ENCODE results near the gene PAPSS1.
"Not testable (repeated sequence)": the region's sequence is repeated elsewhere in the genome, so short reads cannot be mapped to it uniquely, and the experiment has no call there.

The PAPSS1 gene

DNA sequence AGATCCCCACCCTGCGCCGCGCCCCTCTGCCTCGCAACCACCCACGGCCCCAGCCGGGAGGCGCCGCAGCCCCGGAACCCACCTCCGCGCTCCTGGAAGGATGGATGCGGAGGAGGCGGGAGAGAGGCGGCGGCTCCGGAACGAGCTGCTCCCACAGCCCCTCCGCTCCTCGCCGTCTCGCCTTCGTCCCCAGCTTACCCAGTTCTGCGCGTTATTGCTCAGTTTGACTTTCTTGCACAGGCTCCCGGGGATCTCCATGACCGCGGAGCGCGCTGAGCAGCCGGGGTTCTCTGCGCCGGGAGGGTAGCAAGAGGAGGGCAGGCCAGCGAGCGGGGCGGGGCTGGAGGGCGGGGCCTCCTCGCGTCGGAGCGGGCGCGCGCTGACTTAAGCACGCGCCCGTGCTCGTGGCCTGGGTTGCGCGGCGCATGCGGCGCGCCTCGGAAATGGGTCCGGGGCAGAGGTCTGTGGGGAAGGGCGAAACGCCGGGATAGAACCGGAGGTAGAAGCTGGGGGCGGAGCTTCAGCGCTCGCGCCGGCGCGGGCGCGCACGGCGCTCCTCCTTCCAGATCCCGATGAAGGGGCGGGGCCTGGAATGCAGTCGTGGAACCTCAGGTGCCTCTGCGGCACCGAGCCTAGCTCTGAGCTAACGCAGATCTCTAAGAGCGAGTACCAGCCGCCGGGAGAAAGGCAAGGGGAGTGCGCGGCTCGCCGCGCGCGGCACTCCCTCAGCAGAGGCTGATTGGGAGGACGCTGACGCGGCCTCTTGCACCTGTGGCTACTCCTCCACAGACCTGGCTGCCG is at the start of gene PAPSS1:
Gene PAPSS1 (minus strand): TSS at position 313 of the 801 bp plus-strand sequence. CDS start 55 bp downstream, at position 258.
- peak; percentile 89 to 93 for DNase-seq

DNA sequence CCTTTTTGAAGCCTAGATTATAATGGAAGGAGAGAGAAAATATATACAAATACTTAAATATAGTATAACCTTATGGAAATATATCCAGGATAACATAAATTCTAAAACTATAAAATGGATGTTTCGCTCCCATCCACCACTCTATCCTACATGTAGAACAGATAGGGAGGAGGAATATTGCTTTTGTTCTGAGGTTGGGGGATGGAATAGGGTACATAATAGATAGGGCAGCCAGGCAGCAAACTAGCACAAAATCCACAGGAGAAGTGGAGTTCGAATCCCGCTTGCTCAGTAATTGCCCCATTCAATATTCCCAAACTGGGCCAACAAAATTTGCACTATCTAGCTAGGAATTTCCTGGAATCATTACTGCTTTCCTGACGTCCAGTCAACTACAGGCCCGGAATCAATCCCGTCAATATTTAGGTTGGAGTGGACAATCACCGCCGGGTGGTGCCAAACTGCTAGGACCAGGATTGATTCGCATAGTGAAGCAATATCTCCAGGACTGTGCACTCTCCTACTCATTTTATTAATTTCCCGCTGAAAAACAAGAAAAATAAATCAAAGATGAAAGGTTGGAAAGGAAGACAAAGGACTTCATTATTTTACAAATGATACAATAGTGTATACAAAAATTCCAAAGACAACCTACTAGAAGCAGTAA is 40.4 kb upstream of the PAPSS1 start:
- no peak for DNase-seq

DNA sequence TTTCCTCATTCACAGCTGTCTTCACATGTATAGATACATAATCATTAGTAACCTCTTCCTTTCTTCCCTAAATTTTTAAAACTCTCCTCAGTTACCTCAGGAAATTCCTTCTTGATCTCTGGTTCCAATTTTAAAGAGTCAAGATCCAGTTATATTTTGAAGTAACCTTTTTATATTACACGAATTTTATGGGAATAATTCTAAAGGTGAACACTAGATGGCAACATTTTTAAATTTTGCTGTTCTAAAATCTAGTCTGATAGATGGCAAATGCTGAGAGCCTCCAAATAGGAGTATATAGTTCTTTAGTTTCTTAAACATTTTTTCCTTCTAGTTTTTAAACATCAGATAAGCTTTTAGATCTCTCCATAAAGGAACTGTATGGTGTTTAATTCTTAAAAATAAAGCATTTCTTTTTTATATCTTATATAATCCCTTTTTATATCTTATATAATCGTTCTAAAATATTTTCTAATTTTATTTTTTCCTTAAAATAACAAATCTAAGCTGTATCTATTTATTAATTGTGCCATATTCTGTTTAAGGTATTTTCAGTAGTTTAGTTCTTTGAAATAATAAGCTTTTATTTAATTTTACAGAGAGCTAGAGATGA is 37.9 kb upstream of the PAPSS1 start:
- peak in 1 of 2 experiments; percentile 16 for DNase-seq

DNA sequence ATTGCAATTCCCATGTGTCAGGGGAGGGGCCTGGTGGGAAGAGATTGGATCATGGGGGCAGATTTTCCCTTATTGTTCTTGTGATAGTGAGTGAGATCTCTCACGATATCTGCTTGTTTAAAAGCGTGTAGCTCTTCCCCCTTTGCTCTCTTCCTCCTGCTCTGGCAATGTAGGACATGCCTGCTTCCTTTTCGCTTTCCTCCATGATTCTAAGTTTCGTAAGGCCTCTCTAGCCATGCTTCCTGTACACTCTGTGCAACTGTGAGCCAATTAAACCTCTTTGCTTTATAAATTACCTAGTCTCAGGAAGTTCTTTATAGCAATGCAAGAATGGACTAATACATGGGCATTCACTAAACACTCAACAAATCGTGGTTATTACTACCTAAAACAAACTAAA is 37.2 kb upstream of the PAPSS1 start:
- DNase-seq, result no peak

DNA sequence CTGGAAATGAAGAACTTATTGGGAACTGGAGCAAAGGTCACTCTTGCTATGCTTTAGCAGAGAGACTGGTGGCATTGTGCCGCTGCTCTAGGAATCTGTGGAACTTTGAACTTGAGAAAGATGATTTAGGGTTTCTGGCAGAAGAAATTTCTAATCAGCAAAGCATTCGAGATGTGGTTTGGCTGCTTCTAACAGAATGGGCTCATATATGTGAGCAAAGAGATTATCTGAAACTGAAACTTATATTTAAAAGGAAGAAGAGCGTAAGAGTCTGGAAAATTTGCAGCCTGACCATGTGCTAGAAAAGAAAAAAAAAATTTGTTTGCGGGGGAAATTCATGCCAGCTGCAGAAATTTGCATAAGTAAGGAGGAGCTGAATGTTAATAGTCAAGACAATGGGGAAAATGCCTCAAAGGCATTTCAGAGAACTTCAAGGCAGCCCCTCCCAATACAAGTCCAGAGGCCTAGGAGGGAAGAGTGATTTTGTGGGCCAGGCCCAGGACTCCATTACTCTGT is 35.9 kb upstream of the PAPSS1 start:
- DNase-seq, result no peak

DNA sequence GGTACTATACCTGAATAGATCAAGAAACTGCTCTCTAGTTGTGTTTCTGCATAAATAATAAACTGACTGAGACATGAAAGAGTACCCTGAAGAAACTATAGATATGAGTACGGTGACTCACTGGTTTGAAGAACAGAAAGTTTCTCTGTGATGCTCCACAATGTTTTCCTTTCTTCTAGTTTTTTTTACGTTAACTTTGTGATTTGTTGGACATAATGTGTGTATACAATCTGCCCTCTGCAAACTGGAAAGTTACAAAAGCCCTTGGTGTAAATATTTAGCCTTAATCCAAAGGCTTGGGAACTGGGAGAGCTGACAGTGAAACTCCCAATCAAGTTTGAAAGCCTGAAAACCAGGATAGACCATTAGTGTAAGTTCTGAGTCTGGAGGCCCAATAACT is 31.6 kb upstream of the PAPSS1 start:
- no peak for DNase-seq

DNA sequence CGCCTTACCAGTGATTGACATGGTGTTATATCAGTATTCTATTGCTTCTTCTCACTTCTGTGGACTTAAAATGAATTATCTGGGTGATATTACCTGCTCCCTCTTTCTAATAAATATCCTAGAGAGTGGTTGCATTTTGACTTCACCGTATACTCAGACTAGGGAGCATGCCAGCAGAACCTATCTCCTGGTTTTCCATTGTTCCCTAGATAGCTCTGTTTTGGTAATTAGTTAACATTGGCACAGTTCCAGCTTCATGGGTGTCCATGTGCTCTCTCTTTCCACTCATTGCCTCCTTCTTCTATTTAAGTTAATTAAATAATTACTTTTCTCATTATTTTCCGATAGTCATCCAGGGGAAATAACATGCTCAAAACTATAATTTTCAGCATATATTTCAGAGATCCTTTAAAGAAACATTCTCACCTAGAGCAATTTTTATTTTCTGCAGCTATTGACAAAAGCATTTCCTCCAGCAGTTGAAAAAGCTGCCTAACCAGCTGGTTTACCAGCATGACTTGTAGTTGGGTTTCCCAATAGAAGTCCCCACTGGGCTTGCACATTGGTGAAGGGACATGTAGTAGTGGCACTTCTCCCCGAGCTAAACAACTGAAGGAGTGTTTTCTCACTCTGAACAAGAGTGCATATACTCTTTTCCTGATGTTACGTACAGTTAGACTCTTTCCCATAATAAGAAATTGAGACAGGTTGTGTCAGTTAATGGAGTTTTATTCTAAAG is 27.9 kb upstream of the PAPSS1 start:
- DNase-seq, result peak in 1 of 2 experiments; percentile 0

DNA sequence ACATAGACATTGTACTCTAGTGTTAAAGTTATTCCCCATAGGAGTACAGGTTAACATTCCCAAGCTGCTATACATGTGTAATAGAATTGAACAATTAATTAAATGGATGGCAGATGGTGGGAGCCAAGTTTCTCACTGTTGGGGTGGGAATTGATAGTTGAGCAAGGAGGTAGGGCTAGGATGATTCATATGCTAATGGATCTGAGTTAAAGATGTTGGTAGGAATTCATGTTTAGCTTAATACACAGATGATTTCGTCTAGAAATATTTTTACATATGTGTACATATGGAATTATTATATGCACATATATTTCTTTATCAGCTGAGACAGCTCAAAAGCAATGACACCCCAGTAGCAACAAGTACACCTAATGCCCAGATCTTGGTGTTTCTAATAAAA is 26.1 kb upstream of the PAPSS1 start:
- no peak for DNase-seq

DNA sequence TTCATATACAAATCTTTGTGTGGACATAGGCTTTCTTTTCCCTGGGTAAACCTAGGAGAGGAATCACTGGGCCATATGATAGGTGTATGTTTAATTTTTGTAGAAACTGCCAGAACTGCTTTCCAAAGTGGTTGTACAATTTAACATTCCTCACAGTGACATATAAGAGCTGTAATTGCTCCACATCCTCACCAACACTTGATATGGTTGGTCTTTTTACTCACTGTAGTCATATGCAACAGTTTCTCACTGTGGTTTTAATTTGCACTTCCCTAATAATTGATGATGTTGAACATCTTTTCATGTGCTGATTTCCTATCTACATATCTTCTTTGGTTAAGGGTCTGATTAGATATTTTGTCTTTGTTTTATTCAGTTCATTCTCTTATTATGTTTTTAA is 24.5 kb upstream of the PAPSS1 start:
- no peak for DNase-seq

DNA sequence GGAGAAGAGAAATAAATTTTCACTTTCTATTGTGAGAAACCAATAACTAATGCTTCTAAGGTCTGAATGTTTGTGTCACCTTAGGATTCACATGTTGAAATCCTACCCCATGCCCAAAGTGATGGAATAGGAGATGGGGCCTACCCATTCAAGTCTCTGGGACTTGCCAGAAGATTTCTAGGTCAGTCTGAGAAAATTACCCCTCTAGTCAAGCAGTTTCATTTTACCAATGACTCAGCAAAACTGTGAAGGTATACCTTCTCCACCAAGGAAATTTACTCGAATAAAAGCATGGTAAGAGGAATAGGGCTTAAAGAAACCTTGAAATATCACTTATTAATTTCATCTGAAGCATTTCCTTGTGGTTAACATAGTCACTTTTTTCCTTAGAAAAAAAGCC is 23.5 kb upstream of the PAPSS1 start:
- no peak for DNase-seq

DNA sequence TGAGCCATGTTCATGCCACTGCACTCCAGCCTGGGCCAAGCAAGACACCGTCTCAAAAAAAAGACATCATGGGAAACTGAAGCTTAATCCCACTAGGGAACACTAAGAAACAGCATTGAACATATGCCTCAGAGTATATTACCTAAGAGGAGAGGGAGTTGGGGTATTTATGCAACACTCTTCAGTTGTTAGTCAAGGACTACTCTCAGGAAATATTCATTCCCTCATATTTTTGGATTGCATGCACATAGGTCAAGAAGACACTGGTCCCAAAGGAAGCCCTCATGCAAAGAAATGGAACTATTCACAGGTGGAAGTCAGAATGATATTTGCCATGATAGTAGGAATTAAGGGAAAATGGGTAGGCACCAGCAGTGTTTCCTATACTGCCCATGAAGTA is 22.8 kb upstream of the PAPSS1 start:
- DNase-seq, result no peak

DNA sequence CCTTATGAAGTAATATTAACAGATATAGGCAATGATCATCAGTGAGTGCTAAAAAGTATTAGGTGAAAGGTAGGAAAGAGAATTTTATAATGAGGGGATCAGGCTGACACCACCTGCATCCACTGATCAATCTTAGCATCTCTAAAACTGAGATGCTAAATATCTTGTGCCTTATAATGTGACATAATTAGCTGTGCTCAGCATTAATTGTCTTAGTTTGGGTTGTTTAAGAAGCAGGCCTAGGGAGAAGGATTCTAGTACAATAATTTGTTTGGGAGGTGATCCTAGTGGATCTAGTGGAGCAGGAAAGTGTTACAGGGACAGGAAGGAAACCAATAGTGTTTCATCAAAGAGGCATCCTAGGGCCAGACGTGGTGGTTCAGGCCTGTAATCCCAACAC is 22.2 kb upstream of the PAPSS1 start:
- no peak for DNase-seq

DNA sequence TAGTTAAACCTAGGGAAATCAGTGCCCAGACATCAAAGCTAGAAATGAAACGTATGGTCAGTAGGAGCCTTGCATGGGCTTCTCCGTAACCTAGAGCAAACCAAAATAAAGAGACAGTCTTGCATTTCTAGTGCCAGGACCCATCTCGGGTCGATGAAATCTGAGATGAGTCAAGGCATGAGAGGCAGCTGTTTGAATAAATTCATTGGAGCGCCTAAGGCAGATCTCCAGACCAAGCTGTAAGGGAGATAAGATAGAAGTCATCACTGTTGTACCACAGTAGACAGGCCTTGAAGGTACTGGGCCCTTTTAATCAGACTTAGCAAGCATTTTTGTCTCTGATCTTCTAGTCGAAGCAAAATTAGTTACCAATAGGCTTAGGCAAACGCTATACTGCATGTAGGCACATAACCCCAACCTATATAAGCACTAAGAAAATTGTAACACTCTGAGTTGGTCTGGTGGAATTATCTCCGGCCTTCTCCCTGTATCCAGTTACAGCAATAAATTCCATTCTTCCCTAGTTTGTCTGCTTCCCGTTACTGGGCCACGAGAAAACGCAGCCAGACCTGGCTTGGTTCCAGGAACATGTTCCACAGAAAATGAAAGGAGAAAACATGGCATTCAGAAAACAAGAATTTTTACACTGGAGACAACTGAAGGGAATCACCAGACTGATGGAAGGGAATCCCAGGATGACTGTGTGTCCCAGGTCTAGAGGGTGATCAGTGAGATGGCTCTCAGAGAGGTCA is 21.1 kb upstream of the PAPSS1 start:
- no peak for DNase-seq

DNA sequence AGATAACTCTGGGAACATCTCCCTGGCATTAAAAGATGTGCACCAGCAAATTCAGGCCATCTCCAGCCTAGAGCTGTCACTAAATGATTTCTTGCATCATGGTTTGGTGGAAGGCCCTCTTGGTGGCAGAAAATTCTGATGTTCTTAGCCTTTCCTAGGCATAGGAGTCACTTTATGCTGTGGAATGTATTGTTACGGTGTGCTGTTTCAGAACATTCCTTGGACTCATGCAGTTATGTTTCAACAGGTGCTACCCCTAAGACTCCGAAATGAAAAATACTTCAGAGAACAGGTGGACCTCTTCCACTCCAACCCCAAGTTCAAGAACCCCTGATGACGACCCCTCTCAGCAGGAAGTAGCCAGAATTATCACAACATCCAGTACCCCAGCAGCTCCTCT is 20.3 kb upstream of the PAPSS1 start:
- peak in 1 of 2 experiments; percentile 21 for DNase-seq

DNA sequence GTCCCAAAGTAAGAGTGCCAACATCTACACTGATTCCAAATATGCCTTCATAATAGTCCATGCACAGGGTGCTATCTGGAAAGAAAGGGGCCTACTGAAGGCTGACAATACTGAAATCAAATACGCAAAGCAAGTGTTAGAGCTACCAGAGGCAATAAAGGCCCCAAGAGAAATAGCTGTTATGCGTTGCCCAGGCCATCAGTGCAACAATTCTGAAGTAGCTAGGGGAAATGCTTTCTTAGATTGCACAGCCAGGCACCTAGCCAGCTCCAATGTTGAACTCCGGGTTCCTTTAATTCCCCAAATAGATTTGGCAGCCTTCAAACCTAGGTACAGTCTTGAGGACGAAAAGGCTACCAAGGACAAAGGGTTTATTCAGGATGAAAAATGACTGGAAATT is 17.4 kb upstream of the PAPSS1 start:
- no peak for DNase-seq

DNA sequence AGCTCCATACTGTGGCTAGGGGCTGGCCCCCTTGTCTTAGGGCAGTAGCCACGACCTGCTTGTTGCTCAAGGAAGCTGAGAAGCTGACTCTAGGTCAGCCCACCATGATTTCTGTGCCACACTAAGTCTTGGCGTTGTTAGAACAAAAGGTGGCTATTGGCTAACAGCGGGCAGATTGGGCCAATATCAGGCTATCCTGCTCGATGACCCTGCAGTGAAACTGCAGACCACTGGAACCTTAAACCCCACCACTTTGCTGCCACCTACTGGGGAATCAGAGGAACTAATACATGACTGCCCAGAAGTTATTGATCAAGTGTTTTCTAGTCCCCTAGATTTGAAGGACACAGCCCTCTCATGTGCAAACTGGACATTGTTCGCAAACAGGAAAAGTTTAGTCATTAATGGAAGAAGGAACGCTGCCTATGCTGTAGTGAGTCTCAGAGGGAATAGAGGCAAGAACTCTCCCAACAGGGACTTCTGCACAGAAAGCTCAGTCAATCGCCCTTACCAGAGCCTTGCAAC is 17.0 kb upstream of the PAPSS1 start:
- peak; percentile 11 to 49 for DNase-seq

DNA sequence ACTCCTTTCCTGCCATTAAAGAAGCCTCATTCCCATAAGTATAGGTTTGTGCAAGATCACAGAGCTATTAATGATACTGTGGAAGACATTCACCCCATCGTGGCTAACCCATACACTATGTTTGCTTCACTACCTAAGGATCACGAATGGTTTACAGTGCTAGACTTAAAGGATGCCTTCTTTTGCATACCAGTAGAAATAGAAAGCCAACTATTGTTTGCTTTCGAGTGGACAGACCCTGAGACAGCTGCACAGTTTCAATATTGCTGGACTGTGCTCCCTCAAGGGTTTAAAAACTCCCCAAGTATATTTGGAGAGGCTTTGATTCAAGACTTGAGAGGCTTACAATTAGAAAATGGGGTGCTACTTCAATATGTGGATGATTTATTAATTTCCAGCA is 16.0 kb upstream of the PAPSS1 start:
- DNase-seq, result peak in 1 of 2 experiments; percentile 48

DNA sequence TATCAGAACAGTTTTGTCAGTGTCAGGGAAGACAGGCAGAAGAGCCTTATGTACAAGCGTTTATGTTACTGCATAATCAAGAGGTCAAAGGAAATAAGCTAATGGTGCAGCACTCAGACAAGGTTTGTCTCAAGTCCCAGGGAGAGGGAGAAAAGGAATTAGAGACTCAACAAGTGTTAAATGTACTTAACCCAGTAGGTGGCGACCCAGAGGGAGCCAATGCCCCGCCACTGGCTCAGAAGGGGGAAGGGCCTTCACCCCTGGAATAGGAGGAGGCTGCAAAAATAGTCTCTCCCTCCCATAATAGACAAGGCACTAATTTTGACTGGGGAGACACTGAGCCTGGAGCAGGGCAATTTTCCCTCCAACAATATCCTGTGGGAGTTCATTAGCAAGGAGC is 14.1 kb upstream of the PAPSS1 start:
- no peak for DNase-seq

DNA sequence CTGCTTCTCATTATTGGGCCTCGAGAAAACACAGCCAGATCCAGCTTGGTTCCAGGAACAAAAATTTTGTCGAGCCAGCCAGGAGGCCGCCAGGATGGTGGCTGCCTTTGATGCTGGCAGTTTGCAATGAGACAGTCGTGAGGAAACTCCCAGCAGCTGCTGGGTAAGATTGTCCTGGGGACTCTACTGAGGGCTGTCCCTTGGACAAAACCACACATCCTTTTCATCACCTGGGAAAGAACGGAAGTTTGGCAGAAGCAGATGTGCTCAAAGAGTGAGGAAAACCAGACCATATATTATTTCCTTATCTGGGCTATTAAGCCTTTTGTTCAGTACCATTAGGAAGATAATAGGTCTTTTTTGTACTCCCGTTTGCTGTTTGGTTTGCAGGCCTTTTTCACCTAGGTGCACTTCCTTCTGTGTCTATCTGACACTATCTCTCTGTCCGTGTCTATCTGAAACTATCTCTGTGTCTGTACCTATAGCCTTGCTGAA is 13.4 kb upstream of the PAPSS1 start:
- DNase-seq, result no peak

DNA sequence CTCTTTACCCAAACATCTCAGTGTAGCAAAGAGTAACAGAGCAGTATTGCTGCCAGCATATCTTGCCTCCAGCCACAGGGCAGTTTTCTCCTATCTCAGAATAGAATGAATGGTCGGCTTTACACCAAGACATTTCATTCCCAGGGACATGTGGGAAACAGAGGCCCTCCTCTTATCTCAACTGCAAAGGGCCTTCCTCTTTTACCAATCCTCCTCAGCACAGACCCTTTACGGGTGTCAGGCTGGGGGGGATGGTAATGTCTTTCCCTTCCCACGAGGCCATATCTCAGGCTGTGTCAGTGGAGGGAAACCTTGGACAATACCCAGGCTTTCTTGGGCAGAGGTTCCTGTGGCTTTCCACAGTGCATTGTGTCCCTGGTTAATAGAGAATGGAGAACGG is 9.0 kb upstream of the PAPSS1 start:
- not testable (repeated sequence) for DNase-seq

DNA sequence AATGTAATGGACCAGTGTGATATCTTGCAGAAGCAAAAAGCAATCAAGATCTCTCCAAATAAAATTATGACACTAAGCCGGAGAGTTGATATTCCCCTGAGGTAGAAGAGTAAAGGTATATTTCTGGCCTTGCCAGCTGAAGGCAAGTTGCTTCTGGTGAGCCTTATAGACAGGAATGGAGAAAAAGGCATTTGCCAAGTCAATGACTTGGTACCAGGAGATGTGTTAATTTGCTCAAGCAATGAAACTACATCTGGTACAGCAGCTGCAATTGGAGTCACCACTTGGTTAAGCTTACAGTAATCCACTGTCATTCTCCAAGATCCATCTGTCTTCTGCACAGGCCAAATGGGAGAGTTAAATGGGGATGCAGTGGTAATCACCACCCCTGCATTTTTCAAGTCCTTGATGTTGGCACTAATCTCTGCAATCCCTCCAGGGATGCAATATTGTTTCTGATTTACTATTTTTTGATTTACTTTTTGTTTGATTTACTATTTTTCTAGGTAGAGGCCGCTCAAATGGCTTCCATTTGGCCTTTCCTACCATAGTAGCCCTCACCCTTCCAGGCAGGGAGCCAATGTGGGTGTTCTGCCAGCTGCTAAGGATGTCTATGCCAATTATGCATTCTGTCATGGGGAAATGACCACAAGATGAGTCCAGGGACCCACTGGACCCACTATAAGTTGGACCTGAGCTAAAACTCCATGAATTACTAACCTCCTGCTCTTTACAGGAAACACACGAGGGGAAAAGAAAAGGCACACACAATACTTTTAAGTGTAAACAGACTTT is 6.3 kb upstream of the PAPSS1 start:
- peak; percentile 48 to 69 for DNase-seq

Data from NCI-H524 (cell line).